Measurements from ENCODE around the gene FBLN2. TPM values are rescaled to one million over a fixed set of nuclear protein-coding genes. Genes with fewer than 3 reads are reported as not detected.

FBLN2 gene
- total and polyA plus RNA-seq, 2 of the 13 experiments (the other 11 are each of a cell fraction or from before 2014, with no cell fraction given) = not detected

- TF ChIP-seq ZNF687 (CRISPR knock-in tag; IDR thresholded peaks at IDR 0.05) (peak; percentile 54), ZNF816 (CRISPR knock-in tag; IDR thresholded peaks at IDR 0.05; ENCODE audit: borderline replicate concordance) (no peak), NFRKB (IDR thresholded peaks at IDR 0.05) (no peak), HOMEZ (CRISPR knock-in tag; IDR thresholded peaks at IDR 0.05; ENCODE audit: low read depth) (no peak)
Measured at GRCh38 chr3:13648060-13649001, 99.4 kb downstream of the FBLN2 start (continued).

All from HepG2 (cell line).